Fibroblast of lung (primary cell): ENCODE results near the gene GALNT2. TPM values are rescaled to one million over a fixed set of nuclear protein-coding genes. Genes with fewer than 3 reads are reported as not detected.

Experiments
- DNase-seq, 2 donors: peaks; one replicate each; pipeline versions ENCODE4 v3.0.0 to v3.0.0-alpha.2; 2010; ENCODE audit warnings: low read depth in 2 of 2
- H2AFZ ChIP-seq: 2 replicates; pipeline ENCODE4 v1.5.1; 2012; ENCODE audit warnings: low read length, control low read depth, inconsistent platforms
- H3K27ac ChIP-seq: 2 replicates; pipeline ENCODE4 v1.5.1; 2011; ENCODE audit warnings: low read length, control low read depth; ENCODE audit not compliant: insufficient read depth
- H3K27me3 ChIP-seq: 2 replicates; pipeline ENCODE4 v1.5.1; 2011; ENCODE audit warnings: mild to moderate bottlenecking, low read length; ENCODE audit not compliant: control insufficient read depth, insufficient read depth
- H3K36me3 ChIP-seq: 2 replicates; pipeline ENCODE4 v1.5.1; 2011; ENCODE audit warnings: low read length; ENCODE audit not compliant: control insufficient read depth, insufficient read depth
- H3K4me1 ChIP-seq: 2 replicates; pipeline ENCODE4 v1.5.1; 2011; ENCODE audit warnings: low read length; ENCODE audit not compliant: control insufficient read depth, insufficient read depth; ENCODE audit errors: extremely low read depth
- H3K4me2 ChIP-seq: 2 replicates; pipeline ENCODE4 v1.5.1; 2011; ENCODE audit warnings: low read length, control low read depth; ENCODE audit not compliant: insufficient read depth; ENCODE audit errors: extremely low read depth
- H3K4me3 ChIP-seq, 4 experiments: fragments of 200-600 bp in 1 of 4; sonication (generic) in 1 of 4; replicated peaks in 1 of 4; 2 replicates each; pipeline ENCODE4 v1.5.1; 2011 to 2016; ENCODE audit warnings: low read length in 4 of 4, low read depth in 3 of 4, mild to moderate bottlenecking in 3 of 4, control low read depth in 2 of 4, inconsistent platforms in 1 of 4, mixed read lengths in 1 of 4; ENCODE audit not compliant: insufficient read depth in 1 of 4; ENCODE audit errors: control extremely low read depth in 1 of 4
- H3K79me2 ChIP-seq: 2 replicates; pipeline ENCODE4 v1.5.1; 2012; ENCODE audit warnings: mild to moderate bottlenecking, low read length, inconsistent platforms; ENCODE audit not compliant: control insufficient read depth, insufficient read depth
- H3K9ac ChIP-seq: 2 replicates; pipeline ENCODE4 v1.5.1; 2011; ENCODE audit warnings: mild to moderate bottlenecking, low read length, control low read depth; ENCODE audit not compliant: insufficient read depth
- H3K9me3 ChIP-seq: 2 replicates; pipeline ENCODE4 v1.5.1; 2012; ENCODE audit warnings: low read depth, low read length; ENCODE audit not compliant: control insufficient read depth, insufficient read depth
- H4K20me1 ChIP-seq: 2 replicates; pipeline ENCODE4 v1.5.1; 2011; ENCODE audit warnings: low read length; ENCODE audit not compliant: control insufficient read depth, insufficient read depth; ENCODE audit errors: extremely low read depth
- CTCF ChIP-seq, 2 donors: IDR thresholded peaks in 1 of 2; conservative IDR thresholded peaks in 1 of 2; 1 replicate in 1 of 2; 2 replicates in 1 of 2; pipeline ENCODE4 v1.5.1; 2011 to 2012; ENCODE audit warnings: low read length in 2 of 2, control low read depth in 1 of 2, inconsistent platforms in 1 of 2, low read depth in 1 of 2, mild to moderate bottlenecking in 1 of 2
- EZH2 ChIP-seq: IDR thresholded peaks from 2 replicates; pipeline ENCODE4 v1.5.1; 2012; ENCODE audit warnings: low read length, control low read depth, mild to moderate bottlenecking; ENCODE audit errors: missing control alignments
- polyA plus RNA-seq, 2 donors: library from polyadenylated mRNA; depleted of rRNA in 1 of 2; stranded (reverse) in 1 of 2; unstranded in 1 of 2; fragments of >200 nt; gene quantifications; 2 replicates each; pipeline ENCODE4 v1.2.1, GENCODE V29; 2011 to 2012; ENCODE audit warnings: missing spikeins in 1 of 2
- total RNA-seq: library from RNA; depleted of rRNA; stranded (reverse); fragments of >200 nt; gene quantifications from 2 replicates; pipeline ENCODE4 v1.2.1, GENCODE V29; 2014

GALNT2 gene
- total and polyA plus RNA-seq, 2 donors (not counting 1 experiment from before 2014, with no cell fraction given) = 106 to 115 TPM

DNA sequence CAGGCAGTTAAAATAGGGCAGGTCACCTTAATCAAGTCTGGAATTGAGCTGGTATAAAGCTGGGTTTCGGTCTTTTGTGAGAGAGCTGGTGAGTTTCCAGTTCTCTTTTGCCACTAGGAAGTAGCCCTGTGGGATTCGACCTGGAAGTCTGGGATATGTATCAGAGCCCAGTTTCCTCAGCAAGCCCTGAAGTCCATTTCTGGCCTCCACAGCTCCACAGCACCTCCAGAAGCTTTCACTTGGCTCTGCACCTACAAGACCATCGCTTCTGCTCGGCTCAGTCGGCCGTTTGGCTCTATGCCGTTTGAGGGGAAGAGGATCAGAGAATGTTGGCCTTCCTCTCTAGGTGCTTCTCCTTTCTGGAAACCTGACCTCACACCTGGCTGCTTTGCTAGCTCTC lies 148.0 kb downstream of the GALNT2 start:
- H3K27ac ChIP-seq = no peak overlapping the region
- no peaks in the 10 kb centered on the region for H3K36me3 ChIP-seq
- no peaks in the 10 kb centered on the region for H3K27me3 ChIP-seq
- H2AFZ ChIP-seq = no peak overlapping the region
- no peak overlapping the region for H3K4me2 ChIP-seq
- no peaks in the 10 kb centered on the region for H3K4me1 ChIP-seq
- peaks cover 3% of the 10 kb centered on the region for H3K79me2 ChIP-seq
- H3K9ac ChIP-seq = no peak overlapping the region
- peak; percentile 56 to 59 for TF ChIP-seq CTCF (conservative IDR thresholded peaks at IDR 0.05 in 1 of 2, IDR thresholded peaks at IDR 0.05 in 1 of 2; ENCODE audit: low read depth in 1 of 2, low read length in 2 of 2)
- TF ChIP-seq EZH2 = no peak
- H3K4me3 ChIP-seq = no peak overlapping the region
- no peaks in the 10 kb centered on the region for H4K20me1 ChIP-seq
- H3K9me3 ChIP-seq = no peaks in the 10 kb centered on the region
- DNase-seq = peak; percentile 60 to 76

DNA sequence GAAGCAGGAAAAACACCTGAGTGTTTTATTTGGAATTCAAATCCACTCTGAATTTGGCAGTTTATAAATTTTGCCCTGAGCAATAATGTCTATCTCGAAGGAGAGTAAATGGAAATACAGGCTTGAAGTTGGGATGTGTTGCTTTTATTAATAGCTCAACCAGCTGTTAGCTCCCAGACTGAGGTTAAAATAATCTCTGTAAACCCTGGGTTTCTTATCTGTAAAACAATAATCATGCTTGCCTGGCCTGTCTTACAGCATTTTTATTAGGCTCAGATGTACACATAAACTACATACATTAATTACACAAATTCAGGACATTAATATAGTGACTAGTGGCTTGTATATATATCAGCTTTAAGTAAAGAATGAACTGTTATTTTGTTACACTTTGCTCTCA lies 148.5 kb downstream of the GALNT2 start:
- Histone ChIP-seq H4K20me1 (no peaks in the 10 kb centered on the region), H3K9me3 (no peaks in the 10 kb centered on the region), H3K9ac (no peak overlapping the region), H2AFZ (no peak overlapping the region), H3K36me3 (no peaks in the 10 kb centered on the region), H3K79me2 (peaks cover 3% of the 10 kb centered on the region), H3K27ac (no peak overlapping the region), H3K4me2 (no peak overlapping the region), H3K4me1 (no peaks in the 10 kb centered on the region), H3K27me3 (no peaks in the 10 kb centered on the region), H3K4me3 (no peak overlapping the region)
- TF ChIP-seq EZH2 (no peak), CTCF (conservative IDR thresholded peaks at IDR 0.05 in 1 of 2, IDR thresholded peaks at IDR 0.05 in 1 of 2; ENCODE audit: low read depth in 1 of 2, low read length in 2 of 2) (no peak)
- DNase-seq = no peak

- H3K27me3 ChIP-seq = no peaks in the 10 kb centered on the region
- no peak overlapping the region for H3K27ac ChIP-seq
- H3K4me1 ChIP-seq = no peaks in the 10 kb centered on the region
- H3K36me3 ChIP-seq = no peaks in the 10 kb centered on the region
- DNase-seq = no peak
- peaks cover 3% of the 10 kb centered on the region for H3K79me2 ChIP-seq
- no peak overlapping the region for H3K9ac ChIP-seq
- no peak overlapping the region for H3K4me3 ChIP-seq
- H3K4me2 ChIP-seq = no peak overlapping the region
- no peak for TF ChIP-seq EZH2
- no peak for TF ChIP-seq CTCF (conservative IDR thresholded peaks at IDR 0.05 in 1 of 2, IDR thresholded peaks at IDR 0.05 in 1 of 2; ENCODE audit: low read depth in 1 of 2, low read length in 2 of 2)
- H4K20me1 ChIP-seq = no peaks in the 10 kb centered on the region
- H2AFZ ChIP-seq = no peak overlapping the region
- no peaks in the 10 kb centered on the region for H3K9me3 ChIP-seq
Observed at GRCh38 chr1:230216896-230217295, 149.9 kb downstream of the GALNT2 start.
